Right cardiac atrium (tissue), 5 donors: ENCODE results near the gene WFIKKN2. TPM values are rescaled to one million over a fixed set of nuclear protein-coding genes. Genes with fewer than 3 reads are reported as not detected.

Experiments used
- ATAC-seq, 2 donors: fragments of 200-7000 bp; cut with Tn5 transposase; one replicate each; pipeline versions ENCODE4 v1.8.0 to v1.9.1; 2020; ENCODE audit warnings: moderate library complexity in 2 of 2, mild to moderate bottlenecking in 1 of 2
- DNase-seq, 3 donors: peaks; one replicate each; pipeline ENCODE4 v3.0.0-alpha.2; 2020
- H3K27ac ChIP-seq: one replicate; pipeline ENCODE4 v1.5.1; 2013; ENCODE audit warnings: mild to moderate bottlenecking, low read length, control low read depth, moderate library complexity
- H3K27me3 ChIP-seq: one replicate; pipeline ENCODE4 v1.6.1; 2013; ENCODE audit not compliant: control insufficient read depth, insufficient read depth
- H3K4me1 ChIP-seq: one replicate; pipeline ENCODE4 v1.6.1; 2013; ENCODE audit warnings: low read length; ENCODE audit not compliant: control insufficient read depth, insufficient read depth
- H3K4me3 ChIP-seq: one replicate; pipeline ENCODE4 v1.5.1; 2013; ENCODE audit warnings: low read length, control low read depth
- H3K9me3 ChIP-seq: one replicate; pipeline ENCODE4 v1.6.1; 2013; ENCODE audit warnings: low read length; ENCODE audit not compliant: control insufficient read depth
- WGBS: extraction: QIAGEN DNeasy Blood & Tissue Kit; methylation state at CpG from one replicate; pipeline ENCODE4 v1.1.7; 2013; 5-methylcytosine and 5-hydroxymethylcytosine counted together
- intact Hi-C, 4 donors: fragments of 100-400 bp; cut with DNase I; formaldehyde crosslinking; loops; one replicate each; pipeline versions ENCODE4 v1.11.0 to v1.14.0; 2022 to 2023
- polyA plus RNA-seq: library from polyadenylated mRNA; stranded (reverse); fragments of 200-250 nt; gene quantifications from one replicate; pipeline ENCODE4 v1.2.3, GENCODE V29; 2013
- total RNA-seq, 4 donors: library from RNA; stranded (reverse); fragmentation: NEBNext Ultra II Directional; extraction: Animal tissue kit (Norgen Biotek cat#: 25700); gene quantifications; one replicate each; pipeline ENCODE4 v1.2.1, GENCODE V29; 2021
- donor health status: healthy with polysubstance abuse.
- donor health status: DM: no; HTN: yes; CAD: no.
- donor health status: DM: no; HTN: no; CAD: no.
- donor health status: DM: no; HTN: yes; CAD: no; lungs with severe emphysema.
- donor health status: DM: yes; HTN: yes; CAD: no.

The WFIKKN2 gene
- total and polyA plus RNA-seq, 5 donors = 0.68 to 3.0 (median 1.1) TPM

DNA sequence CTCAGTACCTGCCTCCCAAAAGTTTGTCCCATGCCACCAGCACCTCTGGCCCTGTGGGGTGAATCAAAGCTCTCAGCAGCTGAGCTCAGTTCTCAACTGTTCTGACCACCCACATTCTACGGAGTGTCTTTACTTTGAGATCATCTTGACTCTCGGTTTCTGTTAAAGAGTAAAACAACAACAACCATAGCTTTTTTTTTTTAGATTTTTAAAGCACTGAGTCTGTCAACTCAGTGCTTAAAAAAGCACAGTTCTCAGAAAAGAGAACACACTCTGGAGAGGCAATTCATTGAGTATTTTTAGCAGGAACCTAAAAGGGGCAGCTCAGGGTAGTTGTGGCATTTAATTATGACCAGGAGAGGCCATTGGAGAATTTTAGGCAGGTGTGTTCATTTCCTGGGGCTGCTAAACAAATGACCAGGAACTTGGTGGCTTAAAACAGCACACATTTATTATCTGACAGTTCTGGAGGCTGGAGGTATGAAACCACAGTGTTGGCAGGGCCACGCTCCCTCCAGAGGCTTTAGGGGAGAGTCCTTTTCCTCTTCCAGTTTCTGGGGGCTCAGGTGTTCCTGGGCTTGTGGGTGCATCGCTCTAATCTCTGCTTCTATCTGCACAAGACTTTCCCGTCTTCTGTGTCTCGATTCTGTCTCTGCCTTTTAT lies 6.7 kb upstream of the WFIKKN2 start:
- intact Hi-C loops = no loop called here
- no peak for ATAC-seq
- 77% methylated on average over 6 of the region's 6 CpGs for WGBS

DNA sequence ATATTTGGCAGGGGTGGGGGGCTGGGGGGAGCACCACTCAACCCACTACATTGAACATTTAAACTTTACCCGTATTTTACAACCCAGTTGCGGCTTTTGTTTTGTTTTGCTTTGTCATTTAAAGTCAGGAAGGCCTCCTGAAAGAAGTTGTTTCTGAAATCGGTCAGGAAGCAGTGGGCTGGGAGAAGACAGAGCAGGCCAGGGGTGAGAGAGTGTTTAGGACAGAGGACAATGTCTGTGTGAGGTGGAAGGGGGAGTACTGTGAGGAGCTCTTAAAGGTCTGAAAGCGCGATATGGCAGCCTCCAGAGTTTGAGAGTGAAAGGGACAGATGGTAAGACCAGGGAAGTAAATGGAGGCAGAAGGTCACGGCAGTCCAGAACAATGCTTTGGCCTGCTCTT lies 6.1 kb upstream of the WFIKKN2 start:
- 81% methylated on average over 6 of the region's 6 CpGs for WGBS
- no peaks in the 10 kb centered on the region for H3K27me3 ChIP-seq
- H3K4me1 ChIP-seq = peaks cover 2% of the 10 kb centered on the region
- H3K27ac ChIP-seq = no peak overlapping the region
- H3K4me3 ChIP-seq = no peak overlapping the region
- intact Hi-C loops = no loop called here
- ATAC-seq = no peak
- no peak for DNase-seq
- no peaks in the 10 kb centered on the region for H3K9me3 ChIP-seq

More for the DNA sequence above, 6.7 kb upstream of the WFIKKN2 start:
- Histone ChIP-seq H3K4me3 (no peak overlapping the region), H3K4me1 (peaks cover 2% of the 10 kb centered on the region), H3K27me3 (no peaks in the 10 kb centered on the region), H3K9me3 (no peaks in the 10 kb centered on the region), H3K27ac (no peak overlapping the region)
- no peak for DNase-seq

DNA sequence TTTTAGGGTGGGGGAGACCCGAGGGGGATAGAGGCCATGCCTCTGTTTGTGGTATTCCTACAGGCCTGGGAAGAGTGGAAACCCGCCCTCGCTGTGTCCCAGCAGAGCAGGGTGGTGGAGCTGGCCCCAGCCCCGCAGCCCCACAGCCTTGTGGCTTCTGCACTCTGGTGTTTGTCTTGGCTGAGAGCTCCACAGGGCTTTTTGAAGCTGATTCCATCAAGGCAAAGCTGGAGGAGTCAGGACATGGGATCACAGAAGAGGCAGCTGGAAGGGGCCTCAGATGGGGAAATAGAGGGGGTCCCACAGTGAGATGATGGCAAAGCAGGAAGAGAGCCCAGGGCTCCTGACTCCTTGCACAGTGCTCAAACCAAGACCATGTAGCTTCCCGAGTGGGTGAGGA lies 5.0 kb upstream of the WFIKKN2 start:
- ATAC-seq (peak; percentile 39 to 41), DNase-seq (peak in 1 of 3 donors; percentile 67)
- peaks cover 2% of the 10 kb centered on the region for H3K4me1 ChIP-seq
- 52% methylated on average over 5 of the region's 5 CpGs for WGBS
- no peaks in the 10 kb centered on the region for H3K9me3 ChIP-seq
- no peak overlapping the region for H3K27ac ChIP-seq
- H3K27me3 ChIP-seq = no peaks in the 10 kb centered on the region
- no peak overlapping the region for H3K4me3 ChIP-seq
- intact Hi-C loops = loop anchor here in 1 of 4 donors (10.0 kb wide), 1 partner anchor 286 kb away; the partner anchor contains the start of gene SPATA20

DNA sequence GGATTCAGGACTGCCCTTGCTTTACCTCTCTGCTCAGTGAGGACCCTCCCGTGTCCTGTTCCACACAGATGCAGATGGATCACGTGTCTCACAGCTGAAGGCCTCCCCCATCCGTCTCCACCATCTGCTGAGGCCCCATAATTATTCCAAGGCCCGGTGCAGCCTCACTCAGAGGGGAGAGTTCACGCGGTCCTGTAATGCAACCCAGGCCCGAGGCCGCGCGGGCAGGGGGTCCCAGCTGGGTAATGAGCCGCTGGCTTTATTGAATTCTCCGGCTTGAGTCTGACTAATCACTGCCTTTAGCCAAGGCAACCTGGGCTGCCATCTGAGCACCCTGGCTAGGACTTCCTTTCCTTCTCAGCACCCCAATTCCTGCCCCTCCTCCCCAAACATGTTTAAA lies 4.4 kb upstream of the WFIKKN2 start:
- H3K4me1 ChIP-seq = peaks cover 2% of the 10 kb centered on the region
- ATAC-seq (no peak), DNase-seq (no peak)
- intact Hi-C loops = loop anchor here in 1 of 4 donors (10.0 kb wide), 1 partner anchor 286 kb away; the partner anchor contains the start of gene SPATA20
- 76% methylated on average over 12 of the region's 12 CpGs for WGBS
- no peaks in the 10 kb centered on the region for H3K27me3 ChIP-seq
- no peaks in the 10 kb centered on the region for H3K9me3 ChIP-seq
- H3K4me3 ChIP-seq = no peak overlapping the region
- H3K27ac ChIP-seq = no peak overlapping the region

GRCh38 chr17:50831471-50831928 lies 3.9 kb upstream of the WFIKKN2 start:
- Histone ChIP-seq H3K27ac (no peak overlapping the region), H3K27me3 (no peaks in the 10 kb centered on the region), H3K4me1 (peaks cover 2% of the 10 kb centered on the region), H3K9me3 (no peaks in the 10 kb centered on the region), H3K4me3 (no peak overlapping the region)
- DNase-seq (peak in 2 of 3 donors; percentile 73 to 77), ATAC-seq (peak; percentile 55 to 80)
- WGBS = 43% methylated on average over 11 of the region's 11 CpGs
- intact Hi-C loops = loop anchor here in 1 of 4 donors (10.0 kb wide), 1 partner anchor 287 kb away; the partner anchor contains the start of gene SPATA20

DNA sequence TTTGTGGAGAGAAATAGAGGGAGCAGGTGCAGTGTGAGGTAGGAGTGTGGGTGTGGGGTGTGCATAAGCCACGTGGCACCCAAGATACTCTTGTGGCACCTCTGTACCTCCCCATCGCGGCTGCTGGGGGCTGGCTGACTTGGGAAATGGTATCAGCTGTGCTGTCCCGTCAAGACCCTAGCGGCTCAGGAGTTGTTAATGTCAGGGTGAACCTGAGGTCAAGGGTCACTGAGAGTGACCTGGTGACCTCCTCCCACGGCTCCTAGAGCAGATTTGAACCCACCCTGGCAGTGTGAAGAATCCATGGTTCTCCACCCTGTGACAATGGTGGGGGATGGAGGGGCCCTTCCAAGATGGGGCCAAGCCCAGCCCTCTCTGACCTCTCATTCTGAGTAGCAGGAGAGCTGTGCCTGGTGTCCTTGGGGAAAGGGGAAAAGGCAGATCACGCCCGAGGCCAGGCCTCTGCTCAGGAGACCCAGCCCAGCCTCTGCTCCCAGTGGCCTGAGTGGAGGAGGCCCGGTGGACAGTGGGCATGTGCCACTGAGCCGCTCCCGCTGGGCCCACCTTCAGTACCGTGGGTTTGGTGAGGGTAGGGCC lies 3.0 kb upstream of the WFIKKN2 start:
- DNase-seq (no peak), ATAC-seq (no peak)
- H3K27me3 ChIP-seq = no peaks in the 10 kb centered on the region
- H3K9me3 ChIP-seq = no peaks in the 10 kb centered on the region
- 88% methylated on average over 12 of the region's 12 CpGs for WGBS
- intact Hi-C loops = loop anchor here in 1 of 4 donors (10.0 kb wide), 1 partner anchor 288 kb away; the partner anchor contains the start of gene SPATA20
- no peak overlapping the region for H3K27ac ChIP-seq
- no peak overlapping the region for H3K4me3 ChIP-seq
- peaks cover 2% of the 10 kb centered on the region for H3K4me1 ChIP-seq

GRCh38 chr17:50832864-50833381 lies 2.5 kb upstream of the WFIKKN2 start:
- DNase-seq (no peak), ATAC-seq (no peak)
- Histone ChIP-seq H3K4me3 (no peak overlapping the region), H3K27me3 (no peaks in the 10 kb centered on the region), H3K4me1 (peaks cover 4% of the 10 kb centered on the region), H3K9me3 (no peaks in the 10 kb centered on the region), H3K27ac (no peak overlapping the region)
- intact Hi-C loops = loop anchor here in 1 of 4 donors (10.0 kb wide), 1 partner anchor 288 kb away; the partner anchor contains the start of gene SPATA20
- 79% methylated on average over 13 of the region's 13 CpGs for whole genome bisulfite sequencing

GRCh38 chr17:50833510-50834428 lies 1.6 kb upstream of the WFIKKN2 start:
- Histone ChIP-seq H3K4me1 (peaks cover 4% of the 10 kb centered on the region), H3K27ac (no peak overlapping the region), H3K27me3 (no peaks in the 10 kb centered on the region), H3K4me3 (no peak overlapping the region), H3K9me3 (no peaks in the 10 kb centered on the region)
- ATAC-seq (no peak), DNase-seq (no peak)
- WGBS = 90% methylated on average over 38 of the region's 38 CpGs
- intact Hi-C loops = loop anchor here in 1 of 4 donors (10.0 kb wide), 1 partner anchor 289 kb away; the partner anchor contains the start of gene SPATA20

- Histone ChIP-seq H3K4me3 (peak overlapping the region; percentile 25), H3K27ac (no peak overlapping the region), H3K9me3 (no peaks in the 10 kb centered on the region), H3K27me3 (no peaks in the 10 kb centered on the region), H3K4me1 (peaks cover 4% of the 10 kb centered on the region)
- intact Hi-C loops = loop anchor here in 2 of 4 donors (5.0 to 10.0 kb wide), 2 partner anchors 290 to 292 kb away; partner anchors contain the start of gene SPATA20 (in 1 of the 2)
- peak; percentile 25 to 40 for ATAC-seq
- peak in 1 of 3 donors; percentile 81 for DNase-seq
- 35% methylated on average over 38 of the region's 38 CpGs for WGBS
These were observed 721 bp upstream of the WFIKKN2 start for GRCh38 chr17:50834429-50835300.
